GM18909 (cell line): ENCODE results near the gene RNF126.
A peak's percentile ranks its signal among the peaks of the same experiment; 100 is the strongest.

ENCODE experiments used
- ATAC-seq: cut with Tn5 transposase; IDR thresholded peaks from one replicate; pipeline ENCODE4 v1.9.1; 2021; ENCODE audit warnings: mild to moderate bottlenecking; ENCODE audit not compliant: unreplicated experiment, poor library complexity

Gene RNF126

DNA sequence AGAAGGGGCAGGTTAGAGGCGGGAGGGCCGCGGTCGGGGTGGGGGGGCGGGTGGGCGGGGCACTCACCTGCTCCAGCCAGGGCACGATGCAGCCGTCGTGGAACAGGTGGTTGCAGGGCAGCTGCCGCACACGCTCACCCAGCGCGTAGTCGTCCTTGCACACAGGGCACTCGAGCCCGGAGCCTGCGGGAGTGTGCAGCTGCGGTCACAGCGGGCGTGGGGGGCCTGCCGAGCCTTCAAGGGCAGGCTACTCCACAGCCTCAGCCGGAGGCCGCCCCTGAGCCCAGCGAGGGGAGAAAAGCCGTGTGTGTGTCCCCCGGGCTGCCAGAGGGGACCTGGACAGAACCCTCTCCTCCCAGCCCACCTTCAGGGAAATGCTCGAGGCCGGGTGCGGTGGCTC, 14.7 kb downstream of the RNF126 start:
- no peak for ATAC-seq

GRCh38 chr19:647566-648284, 15.3 kb downstream of the RNF126 start:
- ATAC-seq = no peak

- ATAC-seq = no peak
Measured at GRCh38 chr19:646779-647565, 16.0 kb downstream of the RNF126 start.

DNA sequence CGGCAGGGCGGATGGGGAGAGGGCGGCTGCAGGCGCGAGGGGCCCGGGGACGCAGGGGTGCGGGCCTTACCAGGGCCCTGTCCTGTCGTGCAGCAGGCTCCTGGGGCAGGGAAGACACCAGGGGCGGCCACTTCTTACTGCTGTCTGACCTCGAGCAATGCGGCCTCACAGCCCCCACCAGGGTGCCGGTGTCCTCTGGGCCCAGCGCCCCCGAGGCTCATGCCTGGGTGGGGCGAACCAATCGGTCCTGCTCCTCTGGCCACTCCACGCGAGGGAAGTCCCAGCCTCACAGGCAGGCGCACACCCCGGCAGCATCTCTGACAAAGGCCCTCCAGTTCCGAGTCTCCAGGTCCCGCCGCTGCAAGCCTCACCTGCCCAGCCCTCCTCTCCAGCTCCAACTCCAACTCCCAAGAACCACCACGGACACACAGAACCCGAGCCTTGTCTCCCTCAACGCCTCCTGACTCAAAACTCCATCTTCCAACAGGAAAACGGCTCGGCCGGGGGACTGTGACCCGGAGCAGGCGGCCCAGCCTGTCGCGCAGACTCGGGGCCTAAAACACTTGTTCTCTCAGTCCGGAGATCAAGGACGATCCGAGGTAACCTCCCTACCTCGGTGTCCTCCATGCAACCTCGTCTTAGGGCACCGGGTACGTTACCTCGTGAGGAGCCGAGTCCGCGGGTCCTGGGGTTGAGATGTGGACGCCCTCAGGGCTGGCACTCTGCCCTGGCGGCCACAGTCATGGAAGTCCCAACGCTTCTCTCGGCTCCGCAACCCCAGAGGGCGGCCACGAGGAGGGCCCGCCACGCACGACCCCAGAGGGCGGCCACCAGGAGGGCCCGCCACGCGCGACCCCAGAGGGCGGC, 16.9 kb downstream of the RNF126 start:
- ATAC-seq = no peak

DNA sequence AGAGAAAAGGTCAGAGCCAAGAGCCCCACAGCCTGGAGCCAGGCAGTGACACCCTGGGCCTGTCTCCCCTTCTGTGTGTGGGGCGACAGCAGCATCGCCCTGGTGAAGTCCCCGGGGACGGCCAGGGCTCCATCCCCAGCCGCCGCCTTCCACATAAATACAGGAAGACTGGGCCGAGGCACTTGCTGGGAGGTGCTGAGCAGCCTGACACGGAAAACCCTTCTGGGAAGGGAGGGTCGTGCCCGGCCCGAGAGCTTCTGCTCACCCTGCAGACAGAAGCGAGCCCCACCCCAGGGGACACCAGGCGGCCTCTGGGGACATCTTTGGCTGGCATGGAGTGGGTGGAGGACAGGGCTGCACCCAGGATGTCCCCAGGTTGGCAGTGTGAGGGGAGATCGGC, 18.2 kb downstream of the RNF126 start:
- no peak for ATAC-seq

DNA sequence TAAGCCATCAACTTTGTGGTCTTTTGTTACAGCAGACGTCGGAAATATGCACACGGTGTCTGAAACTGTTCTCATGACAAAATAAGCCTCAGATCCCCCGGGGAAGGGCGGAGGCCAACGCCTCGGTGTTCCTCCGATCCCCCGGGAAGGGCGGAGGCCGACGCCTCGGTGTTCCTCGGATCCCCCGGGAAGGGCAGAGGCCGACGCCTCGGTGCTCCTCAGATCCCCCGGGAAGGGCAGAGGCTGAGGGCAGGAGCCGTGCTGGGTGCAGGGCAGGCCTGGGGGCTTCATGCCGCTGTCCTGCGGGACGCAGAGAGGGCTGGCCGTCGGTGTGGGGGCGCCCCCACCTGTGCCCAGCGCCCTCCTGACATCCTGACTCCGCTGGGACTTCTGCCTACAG, 18.7 kb downstream of the RNF126 start:
- no peak for ATAC-seq

- ATAC-seq = no peak
Measured at GRCh38 chr19:643736-644135, 19.3 kb downstream of the RNF126 start.

- no peak for ATAC-seq
Measured at GRCh38 chr19:642767-643727, 20.0 kb downstream of the RNF126 start.

DNA sequence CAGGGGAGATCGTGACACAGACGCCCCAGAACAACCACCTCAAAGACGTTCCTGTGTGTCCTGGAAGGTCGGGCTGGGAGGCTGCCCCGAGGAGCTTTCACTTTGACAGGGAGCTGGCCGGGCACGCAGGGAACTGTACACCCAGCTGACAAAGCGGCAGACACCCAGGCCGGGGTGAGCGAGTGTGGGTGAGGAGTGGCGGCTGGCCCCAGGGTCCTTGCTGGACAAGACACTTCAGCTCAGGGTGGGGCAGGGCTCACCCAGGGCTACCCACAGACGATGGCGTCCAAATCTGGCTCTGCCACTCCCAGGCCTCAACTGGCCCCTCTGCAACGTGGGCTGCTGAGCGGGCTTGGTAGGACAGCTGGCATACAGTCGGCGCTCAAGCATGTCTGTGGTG, 21.3 kb downstream of the RNF126 start:
- ATAC-seq = no peak

- no peak for ATAC-seq
Measured at GRCh38 chr19:640606-641189, 22.3 kb downstream of the RNF126 start.

- ATAC-seq = no peak
Measured at GRCh38 chr19:640161-640558, 22.9 kb downstream of the RNF126 start.

DNA sequence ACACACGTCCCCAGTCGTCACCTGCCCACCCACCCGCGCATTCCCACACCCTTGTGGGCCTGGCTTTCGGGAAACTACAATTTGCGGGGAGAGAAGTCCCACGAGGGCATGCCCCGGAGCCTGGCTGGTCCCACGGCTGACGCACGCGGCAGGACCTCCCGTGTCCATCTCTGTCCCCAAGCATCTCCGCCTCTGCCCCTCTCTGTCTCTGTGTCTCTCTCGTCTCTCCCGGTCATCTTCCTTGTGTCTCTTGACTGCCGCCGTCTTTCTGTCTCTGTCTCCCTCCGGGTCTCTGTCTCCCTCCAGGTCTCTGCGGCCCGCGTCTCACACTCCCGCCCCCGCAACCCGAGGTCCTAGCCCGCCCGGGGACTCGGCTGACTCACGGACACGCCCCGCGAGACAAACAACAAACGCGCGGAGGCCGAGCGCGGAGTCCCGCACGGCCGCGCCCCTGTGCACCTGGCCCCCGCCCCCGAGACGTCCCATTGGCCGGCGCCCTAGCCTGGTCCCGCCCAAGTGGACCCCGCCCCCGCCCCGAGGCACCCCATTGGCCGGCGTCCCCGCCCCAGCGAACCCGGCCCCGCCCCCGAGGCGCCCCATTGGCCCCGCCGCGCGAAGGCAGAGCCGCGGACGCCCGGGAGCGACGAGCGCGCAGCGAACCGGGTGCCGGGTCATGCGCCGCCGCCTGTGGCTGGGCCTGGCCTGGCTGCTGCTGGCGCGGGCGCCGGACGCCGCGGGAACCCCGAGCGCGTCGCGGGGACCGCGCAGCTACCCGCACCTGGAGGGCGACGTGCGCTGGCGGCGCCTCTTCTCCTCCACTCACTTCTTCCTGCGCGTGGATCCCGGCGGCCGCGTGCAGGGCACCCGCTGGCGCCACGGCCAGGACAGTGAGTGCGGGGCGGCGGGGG, 23.5 kb downstream of the RNF126 start, which contains the start of gene FGF22:
Gene FGF22 (plus strand): TSS at position 627 of the 908 bp plus-strand sequence. CDS start 47 bp downstream, at position 674.
- peak; percentile 58 for ATAC-seq

DNA sequence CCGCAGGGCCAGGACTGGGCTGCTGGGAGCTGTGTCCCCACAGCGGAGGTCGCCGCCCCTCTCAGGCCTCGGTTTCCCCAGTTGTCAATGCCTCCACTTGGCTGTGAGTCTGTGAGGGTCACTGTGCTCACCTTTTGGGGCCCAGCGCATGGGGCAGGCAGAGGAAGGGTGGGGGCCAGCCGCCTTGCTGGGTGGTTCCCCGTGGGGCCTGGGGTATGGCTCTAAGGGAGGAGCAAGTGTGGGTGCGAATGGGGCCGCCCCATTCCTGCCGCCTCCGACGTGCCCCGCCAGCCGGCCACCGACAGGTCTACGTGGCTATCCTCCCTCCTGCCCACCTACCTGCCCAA, 24.1 kb downstream of the RNF126 start:
- no peak for ATAC-seq

GRCh38 chr19:634975-635652, 27.9 kb downstream of the RNF126 start:
- no peak for ATAC-seq

- no peak for ATAC-seq
Measured at GRCh38 chr19:633786-634639, 29.0 kb downstream of the RNF126 start.

- ATAC-seq = peak; percentile 92
Measured at GRCh38 chr19:633068-633785, 29.8 kb downstream of the RNF126 start, which contains the start of gene POLRMT. POLRMT (minus strand) TSS chr19:633537; CDS start chr19:633512, 25 bp downstream.
